Naive B cell (primary cell): ENCODE measurements around the gene NR2E3. TPM values are rescaled to one million over a fixed set of nuclear protein-coding genes. Genes with fewer than 3 reads are reported as not detected.
A peak's percentile ranks its signal among the peaks of the same experiment; 100 is the strongest.

Experiments
- ATAC-seq, 2 donors: fragments of 150-1000 bp; cut with Tn5 transposase; 2 replicates each; pipeline ENCODE4 v1.10.0; 2021; ENCODE audit warnings: low read depth in 2 of 2, mild to moderate bottlenecking in 2 of 2, moderate library complexity in 2 of 2
- DNase-seq: peaks from one replicate; pipeline ENCODE4 v3.0.0; 2022
- H3K27ac Mint-ChIP-seq, 6 donors: one replicate each; pipeline ENCODE4 v1.8.0; 2020 to 2022; ENCODE audit warnings: mild to moderate bottlenecking in 6 of 6, mixed read lengths in 6 of 6, moderate library complexity in 5 of 6, inconsistent platforms in 2 of 6
- H3K27me3 Mint-ChIP-seq, 3 donors: one replicate each; pipeline ENCODE4 v1.8.0; 2021 to 2022; ENCODE audit warnings: mixed read lengths in 3 of 3, mild to moderate bottlenecking in 1 of 3
- H3K36me3 Mint-ChIP-seq, 2 donors: one replicate each; pipeline ENCODE4 v1.8.0; 2020 to 2022; ENCODE audit warnings: mixed read lengths in 2 of 2, inconsistent platforms in 1 of 2, mild to moderate bottlenecking in 1 of 2
- H3K4me1 Mint-ChIP-seq, 3 donors: one replicate each; pipeline ENCODE4 v1.8.0; 2020 to 2022; ENCODE audit warnings: mixed read lengths in 3 of 3, inconsistent platforms in 1 of 3, mild to moderate bottlenecking in 1 of 3, moderate library complexity in 1 of 3
- H3K4me3 Mint-ChIP-seq, 8 donors: one replicate each; pipeline ENCODE4 v1.8.0; 2020 to 2022; ENCODE audit warnings: mild to moderate bottlenecking in 8 of 8, mixed read lengths in 8 of 8, moderate library complexity in 8 of 8, inconsistent platforms in 2 of 8
- H3K9me3 Mint-ChIP-seq, 7 donors: one replicate each; pipeline ENCODE4 v1.8.0; 2020 to 2022; ENCODE audit warnings: mixed read lengths in 7 of 7, mild to moderate bottlenecking in 5 of 7, inconsistent platforms in 2 of 7, moderate library complexity in 1 of 7
- polyA plus RNA-seq, 6 donors: library from polyadenylated mRNA; unstranded; fragments of 300-500 nt; fragmentation: Illumina TruSeq; gene quantifications; one replicate each; pipeline ENCODE4 v1.2.3, GENCODE V29; 2021; ENCODE audit warnings: low read depth in 6 of 6

Gene NR2E3
- polyA plus RNA-seq, 6 donors from 2014 or later = 0.12 TPM; not detected in 5

DNA sequence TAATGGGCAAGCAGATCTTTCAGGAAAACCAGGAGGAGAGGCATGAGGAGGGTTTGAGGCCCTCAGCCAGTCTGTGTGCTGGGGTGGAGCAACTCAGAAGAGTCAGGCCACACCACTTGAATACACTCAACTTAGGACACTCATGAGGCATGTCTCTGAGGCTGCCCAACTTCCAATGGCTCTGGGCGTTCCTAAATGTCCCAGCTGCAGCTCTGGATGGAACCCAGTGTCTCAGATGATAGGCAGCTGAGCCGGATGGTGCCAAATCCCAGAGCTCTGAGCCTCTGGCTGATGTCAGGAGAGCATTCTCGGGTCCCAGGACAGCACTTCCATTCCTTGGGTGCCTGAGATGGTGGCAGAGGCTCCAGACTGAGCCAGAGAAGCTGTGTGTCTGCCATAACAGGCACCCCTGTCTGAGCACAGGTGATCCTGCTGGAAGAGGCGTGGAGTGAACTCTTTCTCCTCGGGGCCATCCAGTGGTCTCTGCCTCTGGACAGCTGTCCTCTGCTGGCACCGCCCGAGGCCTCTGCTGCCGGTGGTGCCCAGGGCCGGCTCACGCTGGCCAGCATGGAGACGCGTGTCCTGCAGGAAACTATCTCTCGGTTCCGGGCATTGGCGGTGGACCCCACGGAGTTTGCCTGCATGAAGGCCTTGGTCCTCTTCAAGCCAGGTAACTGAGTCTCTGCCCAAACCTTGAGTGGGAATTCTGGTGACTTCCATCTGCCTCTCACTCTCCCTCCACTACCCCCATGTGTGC lies 2.8 kb downstream of the NR2E3 start:
- Mint-ChIP-seq H3K4me3 (no peak overlapping the region), H3K9me3 (peaks cover 0 to 8% (median 0%) of the 10 kb centered on the region in 7 donors), H3K4me1 (no peaks in the 10 kb centered on the region), H3K27ac (no peak overlapping the region), H3K27me3 (peaks cover 0 to 6% (median 0%) of the 10 kb centered on the region in 3 donors), H3K36me3 (no peaks in the 10 kb centered on the region)
- ATAC-seq = no peak
- no peak for DNase-seq

DNA sequence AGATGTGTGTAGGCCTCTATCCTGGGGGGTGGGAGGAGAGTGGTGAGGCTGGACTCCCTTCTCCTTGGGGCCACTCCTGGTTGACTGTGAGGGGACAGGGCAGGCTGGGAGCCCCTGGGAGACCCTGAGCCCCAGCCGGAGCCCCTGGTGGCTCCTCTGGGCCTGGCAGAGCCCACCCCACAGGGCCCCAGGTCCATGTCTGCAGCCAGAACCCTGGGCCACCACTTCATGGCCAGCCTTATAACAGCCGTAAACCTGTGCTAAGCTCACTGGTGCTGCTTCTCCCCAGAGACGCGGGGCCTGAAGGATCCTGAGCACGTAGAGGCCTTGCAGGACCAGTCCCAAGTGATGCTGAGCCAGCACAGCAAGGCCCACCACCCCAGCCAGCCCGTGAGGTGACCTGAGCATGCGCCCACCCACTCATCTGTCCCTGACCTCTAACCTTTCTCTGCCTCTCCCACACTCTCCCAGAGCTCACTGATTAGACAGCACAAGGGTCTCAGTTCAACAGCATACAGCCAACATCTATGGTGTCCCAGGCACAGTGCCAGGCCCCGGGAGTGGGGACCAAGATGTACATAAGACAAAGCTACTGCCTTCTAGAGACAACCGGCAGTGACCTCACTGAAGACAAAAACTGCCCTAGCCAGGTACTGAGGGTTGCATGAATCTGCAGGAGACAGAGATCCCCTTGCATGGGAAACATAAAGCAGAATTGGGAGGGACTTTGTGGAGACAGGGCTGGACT lies 3.5 kb downstream of the NR2E3 start:
- H3K36me3 Mint-ChIP-seq = no peaks in the 10 kb centered on the region
- ATAC-seq (no peak), DNase-seq (no peak)
- H3K27me3 Mint-ChIP-seq = no peaks in the 10 kb centered on the region
- H3K9me3 Mint-ChIP-seq = peaks cover 0 to 14% (median 0%) of the 10 kb centered on the region in 7 donors
- peak overlapping the region in 1 of 6 donors; percentile 58 for H3K27ac Mint-ChIP-seq
- H3K4me1 Mint-ChIP-seq = no peaks in the 10 kb centered on the region
- no peak overlapping the region for H3K4me3 Mint-ChIP-seq

- H3K27ac Mint-ChIP-seq = no peak overlapping the region
- no peaks in the 10 kb centered on the region for H3K36me3 Mint-ChIP-seq
- no peaks in the 10 kb centered on the region for H3K27me3 Mint-ChIP-seq
- H3K4me3 Mint-ChIP-seq = no peak overlapping the region
- H3K9me3 Mint-ChIP-seq = peaks cover 0 to 23% (median 8%) of the 10 kb centered on the region in 7 donors
- H3K4me1 Mint-ChIP-seq = no peaks in the 10 kb centered on the region
- ATAC-seq (no peak), DNase-seq (no peak)
These were observed 4.9 kb downstream of the NR2E3 start for GRCh38 chr15:71815301-71815700.

GRCh38 chr15:71817351-71817750 lies 7.0 kb downstream of the NR2E3 start:
- Mint-ChIP-seq H3K4me3 (no peak overlapping the region), H3K36me3 (peaks cover 9% of the 10 kb centered on the region in 2 donors), H3K9me3 (peaks cover 0 to 40% (median 24%) of the 10 kb centered on the region in 7 donors), H3K4me1 (no peaks in the 10 kb centered on the region), H3K27me3 (no peaks in the 10 kb centered on the region), H3K27ac (no peak overlapping the region)
- no peak for DNase-seq
- no peak for ATAC-seq

- H3K27ac Mint-ChIP-seq = no peak overlapping the region
- H3K9me3 Mint-ChIP-seq = peaks cover 4 to 55% (median 39%) of the 10 kb centered on the region in 7 donors
- no peak for ATAC-seq
- H3K27me3 Mint-ChIP-seq = no peaks in the 10 kb centered on the region
- H3K4me1 Mint-ChIP-seq = no peaks in the 10 kb centered on the region
- peaks cover 33 to 36% of the 10 kb centered on the region in 2 donors for H3K36me3 Mint-ChIP-seq
- no peak for DNase-seq
- H3K4me3 Mint-ChIP-seq = no peak overlapping the region
These were observed 9.8 kb downstream of the NR2E3 start for GRCh38 chr15:71820127-71820526.

DNA sequence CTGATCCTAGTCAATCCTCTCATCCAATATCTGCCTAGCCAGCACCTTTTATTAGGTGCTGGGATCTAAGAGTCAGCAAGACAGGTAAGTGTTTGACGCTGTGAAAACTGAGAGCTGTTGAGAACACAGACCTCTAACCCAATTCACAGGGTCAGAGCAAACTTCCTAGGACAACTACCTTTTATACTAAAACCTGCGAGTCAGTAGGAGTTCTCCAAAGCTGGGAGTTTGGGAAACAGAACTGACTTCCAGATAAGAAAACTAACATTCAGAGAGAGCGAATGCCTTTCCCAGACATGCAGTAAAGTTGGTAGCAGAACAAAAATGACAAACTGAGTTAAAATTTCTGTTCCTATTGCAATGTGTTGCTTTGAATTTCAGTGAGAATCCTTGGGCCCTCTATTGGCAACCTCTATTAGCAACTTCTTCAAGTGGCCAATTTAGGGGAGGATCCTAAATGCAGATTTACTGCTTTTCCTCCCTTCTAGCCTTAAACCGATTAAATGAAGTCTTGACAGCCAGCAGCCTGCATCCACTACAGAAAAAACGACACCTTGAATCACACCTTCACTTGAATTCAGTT lies 11.3 kb downstream of the NR2E3 start:
- Mint-ChIP-seq H3K27me3 (no peaks in the 10 kb centered on the region), H3K27ac (no peak overlapping the region), H3K36me3 (peaks cover 39 to 41% of the 10 kb centered on the region in 2 donors), H3K4me1 (no peaks in the 10 kb centered on the region), H3K9me3 (peaks cover 4 to 55% (median 39%) of the 10 kb centered on the region in 7 donors), H3K4me3 (no peak overlapping the region)
- DNase-seq (no peak), ATAC-seq (no peak)

DNA sequence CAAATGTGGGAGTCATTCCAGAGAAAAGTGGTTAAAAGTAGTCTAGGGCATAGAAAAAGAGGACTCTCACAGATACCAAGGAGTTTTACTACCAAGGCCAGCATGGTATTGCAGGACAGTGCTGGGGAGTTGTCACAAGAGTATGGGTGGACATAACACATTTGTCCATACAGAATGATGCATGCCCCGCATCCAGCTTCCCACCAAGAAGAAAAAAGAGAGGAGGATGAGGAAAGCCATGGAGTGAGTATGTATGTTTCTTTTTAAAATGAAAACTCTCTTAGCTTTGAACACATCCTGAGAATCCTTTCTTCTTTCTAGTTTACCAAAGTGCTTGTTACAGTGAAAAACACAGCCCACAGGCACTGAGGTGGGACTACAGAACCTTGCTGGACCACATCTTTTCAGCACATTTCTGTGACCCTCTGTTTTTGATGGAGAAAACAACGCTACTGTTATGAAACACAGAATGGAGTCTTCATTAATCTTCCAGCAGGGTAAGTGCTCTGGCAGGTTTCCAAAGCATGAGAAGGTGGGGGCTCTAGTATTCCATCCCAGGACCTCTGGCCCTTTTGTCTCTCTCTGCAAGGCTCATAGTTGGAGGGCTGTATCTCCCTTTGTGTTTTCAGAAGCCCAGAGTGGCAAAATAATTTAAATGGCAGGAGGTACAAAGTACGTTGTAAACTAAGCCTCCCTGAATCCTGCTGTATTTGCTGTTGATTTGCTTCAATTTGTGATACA lies 12.7 kb downstream of the NR2E3 start:
- no peaks in the 10 kb centered on the region for H3K27me3 Mint-ChIP-seq
- H3K9me3 Mint-ChIP-seq = peaks cover 4 to 53% (median 39%) of the 10 kb centered on the region in 7 donors
- ATAC-seq = no peak
- H3K4me3 Mint-ChIP-seq = no peak overlapping the region
- no peaks in the 10 kb centered on the region for H3K4me1 Mint-ChIP-seq
- H3K36me3 Mint-ChIP-seq = peaks cover 53 to 55% of the 10 kb centered on the region in 2 donors
- no peak overlapping the region for H3K27ac Mint-ChIP-seq
- no peak for DNase-seq

DNA sequence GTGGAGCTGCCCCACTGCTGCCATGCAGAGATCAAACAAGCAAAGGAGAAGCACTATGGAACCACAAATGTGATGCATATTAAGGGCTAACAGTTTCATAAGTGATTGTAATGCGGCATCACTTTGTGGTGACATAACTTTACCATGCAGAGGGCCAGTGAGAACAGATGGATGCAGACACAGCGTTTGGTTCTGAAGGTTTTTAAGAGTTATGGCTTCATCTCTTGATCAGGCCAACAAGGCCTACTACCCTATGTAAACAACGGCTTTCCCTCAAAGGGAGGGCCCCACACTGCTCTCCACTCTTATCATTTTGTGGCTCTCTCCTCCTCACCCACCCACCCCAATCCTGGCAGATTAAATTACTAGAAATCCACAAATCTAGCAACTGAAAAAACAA lies 13.4 kb downstream of the NR2E3 start:
- Mint-ChIP-seq H3K36me3 (peaks cover 61 to 63% of the 10 kb centered on the region in 2 donors), H3K4me3 (peak overlapping the region in 1 of 8 donors; percentile 35), H3K27ac (no peak overlapping the region)

DNA sequence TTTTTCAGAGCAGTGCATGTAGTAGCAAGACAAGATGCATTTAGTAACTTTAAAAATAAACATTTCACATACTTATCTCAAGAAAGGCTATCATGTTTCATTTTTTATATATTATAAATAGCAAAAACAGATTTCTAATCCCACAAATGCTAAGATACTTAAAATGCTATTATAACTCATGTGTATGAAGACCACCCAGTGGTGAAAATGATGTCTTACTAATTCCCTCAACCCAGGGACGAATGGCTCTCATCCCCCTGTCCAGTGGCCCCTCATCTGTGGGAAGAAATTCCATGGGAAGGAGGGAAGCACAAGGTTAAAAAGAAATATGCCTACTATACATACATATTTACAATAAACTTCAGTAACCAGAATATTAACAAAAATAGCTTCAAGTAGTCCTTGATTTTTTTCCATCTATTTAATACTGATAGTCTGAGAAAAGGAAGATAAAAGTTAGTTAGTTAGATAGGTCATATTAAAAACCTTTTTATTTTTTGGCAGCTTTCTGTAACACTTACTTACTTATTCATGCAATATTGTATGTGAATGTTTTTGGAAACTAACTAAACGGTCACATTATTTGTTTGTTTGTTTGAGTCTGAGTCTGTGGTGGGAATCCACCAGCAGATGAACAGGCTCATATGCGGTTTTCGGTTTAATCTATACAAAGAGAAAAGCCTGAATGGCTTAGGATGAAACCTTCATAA lies 14.8 kb downstream of the NR2E3 start:
- no peak for ATAC-seq

More for the DNA sequence above, 13.4 kb downstream of the NR2E3 start:
- Mint-ChIP-seq H3K27me3 (no peaks in the 10 kb centered on the region), H3K9me3 (peaks cover 4 to 53% (median 36%) of the 10 kb centered on the region in 7 donors), H3K4me1 (no peaks in the 10 kb centered on the region)
- no peak for ATAC-seq
- no peak for DNase-seq

DNA sequence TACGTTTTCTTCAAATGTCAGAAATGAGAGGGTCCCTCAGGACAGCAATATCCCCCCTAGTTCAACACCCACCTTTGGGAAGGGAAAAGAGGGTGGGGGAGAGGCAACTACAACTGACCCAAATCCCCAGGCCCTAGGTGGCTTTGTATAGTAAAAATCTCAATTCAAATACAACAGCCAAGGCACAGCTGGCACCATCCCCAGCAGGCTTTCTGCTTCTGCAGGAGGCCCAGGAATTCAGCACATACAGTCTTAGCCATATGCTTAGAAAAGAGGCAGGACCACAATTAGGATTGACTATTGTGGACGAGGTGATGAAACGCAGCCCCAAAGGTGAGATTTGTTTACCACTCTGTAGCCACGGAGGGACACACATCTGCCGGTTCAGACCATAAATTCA lies 15.8 kb downstream of the NR2E3 start:
- H3K9me3 Mint-ChIP-seq = peaks cover 4 to 36% (median 21%) of the 10 kb centered on the region in 7 donors
- DNase-seq (no peak), ATAC-seq (no peak)
- H3K4me1 Mint-ChIP-seq = no peaks in the 10 kb centered on the region
- H3K4me3 Mint-ChIP-seq = no peak overlapping the region
- no peaks in the 10 kb centered on the region for H3K27me3 Mint-ChIP-seq
- H3K36me3 Mint-ChIP-seq = peaks cover 77 to 78% of the 10 kb centered on the region in 2 donors
- H3K27ac Mint-ChIP-seq = no peak overlapping the region

More for the DNA sequence above, 14.8 kb downstream of the NR2E3 start:
- no peak for DNase-seq
- H3K4me1 Mint-ChIP-seq = no peaks in the 10 kb centered on the region
- H3K4me3 Mint-ChIP-seq = no peak overlapping the region
- no peak overlapping the region for H3K27ac Mint-ChIP-seq
- peaks cover 4 to 45% (median 29%) of the 10 kb centered on the region in 7 donors for H3K9me3 Mint-ChIP-seq
- H3K36me3 Mint-ChIP-seq = peaks cover 74 to 76% of the 10 kb centered on the region in 2 donors
- H3K27me3 Mint-ChIP-seq = no peaks in the 10 kb centered on the region

- DNase-seq = no peak
- Mint-ChIP-seq H3K4me1 (no peaks in the 10 kb centered on the region), H3K4me3 (no peak overlapping the region), H3K27ac (no peak overlapping the region), H3K9me3 (no peaks in the 10 kb centered on the region), H3K36me3 (peaks cover 40 to 57% of the 10 kb centered on the region in 2 donors), H3K27me3 (no peaks in the 10 kb centered on the region)
- no peak for ATAC-seq
These were observed 20.6 kb downstream of the NR2E3 start for GRCh38 chr15:71830981-71831380.

- Mint-ChIP-seq H3K36me3 (peaks cover 14 to 26% of the 10 kb centered on the region in 2 donors), H3K4me1 (no peaks in the 10 kb centered on the region), H3K27ac (no peak overlapping the region), H3K9me3 (no peaks in the 10 kb centered on the region), H3K27me3 (no peaks in the 10 kb centered on the region), H3K4me3 (no peak overlapping the region)
- ATAC-seq (no peak), DNase-seq (no peak)
These were observed 31.2 kb downstream of the NR2E3 start for GRCh38 chr15:71841563-71841962.

DNA sequence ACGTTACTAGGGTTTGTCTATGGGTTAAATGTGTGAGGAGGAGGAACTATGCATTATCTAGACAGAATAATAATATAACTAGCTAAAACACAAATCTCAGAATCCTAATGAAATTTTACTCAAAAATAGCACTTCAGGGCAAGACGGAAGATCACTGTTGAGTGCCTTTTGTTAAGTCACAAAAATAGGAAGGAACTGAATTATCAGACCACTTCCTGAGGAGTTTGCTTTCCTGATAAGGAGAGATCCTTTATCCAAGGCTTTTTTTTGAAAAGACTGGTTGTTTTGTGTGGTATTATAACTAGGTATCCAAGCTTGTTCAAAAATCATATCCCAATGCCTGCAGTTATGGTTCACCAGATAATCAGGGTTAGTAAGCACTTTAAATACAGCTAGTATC lies 34.6 kb downstream of the NR2E3 start:
- Mint-ChIP-seq H3K4me3 (no peak overlapping the region), H3K36me3 (peaks cover 32 to 39% of the 10 kb centered on the region in 2 donors)
- ATAC-seq = no peak

More for the DNA sequence above, 34.6 kb downstream of the NR2E3 start:
- no peaks in the 10 kb centered on the region for H3K4me1 Mint-ChIP-seq
- no peaks in the 10 kb centered on the region for H3K27me3 Mint-ChIP-seq
- DNase-seq = no peak
- H3K9me3 Mint-ChIP-seq = no peaks in the 10 kb centered on the region
- H3K27ac Mint-ChIP-seq = no peak overlapping the region
